ENCODE measurements around the gene MEIOB. TPM values are rescaled to one million over a fixed set of nuclear protein-coding genes. Genes with fewer than 3 reads are reported as not detected.

Gene MEIOB
- total RNA-seq, 1 experiment from 2014 or later: 0.62 TPM

- Histone ChIP-seq H3K9me3 (ENCODE audit: low read depth, low read length, poor library complexity, severe bottlenecking) (no peaks in the 10 kb centered on the region), H3K27ac (ENCODE audit: low read depth, low read length, poor library complexity, severe bottlenecking) (no peak overlapping the region), H3K4me3 (ENCODE audit: low read depth, low read length, poor library complexity, severe bottlenecking) (no peak overlapping the region), H3K36me3 (ENCODE audit: insufficient read depth, low read length, poor library complexity, severe bottlenecking) (no peaks in the 10 kb centered on the region), H3K27me3 (replicated peaks; ENCODE audit: insufficient read depth, low read depth, low read length, poor library complexity) (peaks cover 42% of the 10 kb centered on the region), H3K4me1 (ENCODE audit: insufficient read depth, low read length, poor library complexity, severe bottlenecking) (no peaks in the 10 kb centered on the region)
- no TSS peak for BruUV-seq (replicated peaks)
- no peak for DNase-seq (ENCODE audit: low spot score)
- CTCF ChIA-PET: no interaction called here
- TF ChIP-seq CTCF (conservative IDR thresholded peaks at IDR 0.05; ENCODE audit: low read depth, low read length): no peak
- no peak for TF ChIP-seq EZH2 (IDR thresholded peaks at IDR 0.05; ENCODE audit: borderline replicate concordance, low read depth, low read length, poor library complexity, severe bottlenecking)
- POLR2A ChIA-PET (ENCODE audit: low non-redundant PET): no interaction called here
- intact Hi-C loops (cut with micrococcal nuclease; ENCODE audit: unreplicated experiment): no loop called here
Observed at GRCh38 chr16:1859650-1860049, 12.3 kb downstream of the MEIOB start.

GRCh38 chr16:1858189-1858865 lies 13.6 kb downstream of the MEIOB start:
- Histone ChIP-seq H3K27me3 (replicated peaks; ENCODE audit: insufficient read depth, low read depth, low read length, poor library complexity) (peaks cover 42% of the 10 kb centered on the region), H3K36me3 (ENCODE audit: insufficient read depth, low read length, poor library complexity, severe bottlenecking) (no peaks in the 10 kb centered on the region), H3K9me3 (ENCODE audit: low read depth, low read length, poor library complexity, severe bottlenecking) (no peaks in the 10 kb centered on the region), H3K4me1 (ENCODE audit: insufficient read depth, low read length, poor library complexity, severe bottlenecking) (no peaks in the 10 kb centered on the region), H3K4me3 (ENCODE audit: low read depth, low read length, poor library complexity, severe bottlenecking) (no peak overlapping the region), H3K27ac (ENCODE audit: low read depth, low read length, poor library complexity, severe bottlenecking) (no peak overlapping the region)
- no peak for DNase-seq (ENCODE audit: low spot score)
- POLR2A ChIA-PET (ENCODE audit: low non-redundant PET): no interaction called here
- intact Hi-C loops (cut with micrococcal nuclease; ENCODE audit: unreplicated experiment): no loop called here
- TF ChIP-seq EZH2 (IDR thresholded peaks at IDR 0.05; ENCODE audit: borderline replicate concordance, low read depth, low read length, poor library complexity, severe bottlenecking) (no peak), CTCF (conservative IDR thresholded peaks at IDR 0.05; ENCODE audit: low read depth, low read length) (no peak)
- CTCF ChIA-PET: no interaction called here
- BruUV-seq (replicated peaks): no TSS peak

- Histone ChIP-seq H3K36me3 (ENCODE audit: insufficient read depth, low read length, poor library complexity, severe bottlenecking) (no peaks in the 10 kb centered on the region), H3K4me1 (ENCODE audit: insufficient read depth, low read length, poor library complexity, severe bottlenecking) (no peaks in the 10 kb centered on the region), H3K9me3 (ENCODE audit: low read depth, low read length, poor library complexity, severe bottlenecking) (no peaks in the 10 kb centered on the region), H3K27ac (ENCODE audit: low read depth, low read length, poor library complexity, severe bottlenecking) (no peak overlapping the region), H3K27me3 (replicated peaks; ENCODE audit: insufficient read depth, low read depth, low read length, poor library complexity) (peaks cover 47% of the 10 kb centered on the region), H3K4me3 (ENCODE audit: low read depth, low read length, poor library complexity, severe bottlenecking) (no peak overlapping the region)
- intact Hi-C loops (cut with micrococcal nuclease; ENCODE audit: unreplicated experiment): no loop called here
- TF ChIP-seq CTCF (conservative IDR thresholded peaks at IDR 0.05; ENCODE audit: low read depth, low read length) (no peak), EZH2 (IDR thresholded peaks at IDR 0.05; ENCODE audit: borderline replicate concordance, low read depth, low read length, poor library complexity, severe bottlenecking) (peak; percentile 55)
- ChIA-PET CTCF (no interaction called here), POLR2A (ENCODE audit: low non-redundant PET) (no interaction called here)
- no peak for DNase-seq (ENCODE audit: low spot score)
- no TSS peak for BruUV-seq (replicated peaks)
Observed at GRCh38 chr16:1857433-1858097, 14.4 kb downstream of the MEIOB start.
